ENCODE results near the gene EDAR.

Gene EDAR

DNA sequence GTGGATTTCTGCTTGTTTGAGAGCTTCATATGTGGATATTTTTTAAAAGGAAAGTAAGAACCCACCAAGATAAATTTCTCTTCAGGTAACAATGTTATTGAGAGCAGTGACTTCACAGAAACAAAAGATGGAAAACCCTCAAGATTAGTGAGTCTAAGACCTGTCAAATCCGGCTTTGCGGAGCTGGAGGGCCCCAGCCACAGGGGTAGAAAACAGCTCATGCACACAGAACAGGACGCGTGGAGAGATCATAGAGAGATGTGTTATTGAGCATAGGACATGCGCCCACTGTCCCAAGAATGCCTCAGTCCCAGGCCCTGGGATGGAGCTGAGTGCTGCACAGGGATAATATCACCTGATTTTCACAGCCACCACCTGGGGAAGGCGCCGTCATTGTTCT is 21.3 kb downstream of the EDAR start:
- DNase-seq (ENCODE audit: low read depth) = no peak

DNA sequence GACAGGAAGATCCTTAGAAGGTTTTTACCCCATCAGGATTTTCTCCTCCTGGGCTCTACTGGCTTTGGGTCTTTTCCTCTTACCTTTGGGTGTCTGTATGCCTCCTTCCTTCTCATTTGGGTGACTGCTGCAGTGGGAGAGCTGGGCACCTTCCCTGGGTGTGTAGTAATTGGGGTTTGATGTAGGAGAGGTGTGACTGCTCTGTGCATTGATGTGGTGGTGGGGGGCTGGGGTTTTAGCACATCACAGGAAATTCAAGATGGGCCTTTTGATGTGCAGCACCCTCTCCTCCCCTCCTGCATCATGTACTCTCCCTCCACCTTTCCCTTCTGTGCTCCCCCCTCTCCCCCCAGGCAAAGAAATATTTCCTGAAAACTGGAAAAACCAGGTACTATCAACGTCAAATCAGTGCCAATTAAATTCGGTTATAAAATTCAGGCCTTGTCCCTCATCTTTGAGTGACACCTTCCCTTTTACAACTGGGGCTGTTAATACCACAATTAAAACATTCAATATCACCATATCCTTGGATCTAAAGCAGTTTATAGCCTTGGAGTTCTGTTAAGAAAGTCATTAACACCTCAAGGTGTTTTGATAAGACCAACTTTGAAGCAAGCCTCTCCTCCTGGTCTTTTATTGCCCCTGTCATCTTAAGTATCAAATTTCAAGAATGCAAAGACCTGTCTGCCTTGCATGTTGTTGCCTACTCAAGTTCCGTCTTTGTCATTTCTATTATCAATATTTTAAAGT is 23.3 kb downstream of the EDAR start:
- DNase-seq (ENCODE audit: low read depth) = no peak

DNA sequence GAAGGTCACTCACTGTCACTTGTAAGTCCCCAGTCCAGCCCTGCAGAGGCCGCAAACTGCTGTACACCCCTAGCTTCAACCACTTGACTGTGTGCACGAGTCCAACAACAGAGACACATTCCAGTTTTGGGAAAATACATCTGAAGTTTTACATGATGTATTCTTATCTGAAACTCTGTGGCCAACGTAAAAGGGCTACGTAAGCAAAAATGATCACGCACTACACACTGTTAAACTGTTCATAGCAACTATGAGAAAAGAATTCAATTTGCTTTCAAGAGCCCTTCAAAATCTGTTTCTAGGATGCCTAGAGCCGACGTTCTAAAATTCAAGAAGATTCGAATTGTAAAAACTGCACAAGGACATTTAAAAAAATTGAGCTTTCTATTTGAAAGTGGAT is 26.0 kb downstream of the EDAR start:
- DNase-seq (ENCODE audit: low read depth) = no peak

DNA sequence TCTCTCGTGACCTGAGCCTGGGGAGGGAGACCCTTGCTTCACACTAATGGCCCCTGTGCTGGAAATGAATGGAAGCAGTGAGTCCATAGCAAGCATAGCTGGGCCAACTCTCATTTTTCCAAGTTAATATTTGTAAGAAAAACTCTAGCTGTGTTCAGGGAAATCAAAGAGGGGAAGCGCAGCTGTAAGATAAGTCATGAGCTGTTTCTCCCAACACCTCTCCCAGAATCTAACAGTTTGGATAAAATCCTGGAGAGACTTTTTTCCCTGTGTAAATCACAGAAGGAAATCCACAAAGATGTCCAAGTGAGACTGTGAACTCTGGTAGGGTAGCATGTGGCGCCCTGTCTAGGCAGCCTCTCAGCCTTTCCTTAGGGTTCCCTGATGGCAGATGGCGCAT is 27.2 kb downstream of the EDAR start:
- DNase-seq (ENCODE audit: low read depth) = no peak

DNA sequence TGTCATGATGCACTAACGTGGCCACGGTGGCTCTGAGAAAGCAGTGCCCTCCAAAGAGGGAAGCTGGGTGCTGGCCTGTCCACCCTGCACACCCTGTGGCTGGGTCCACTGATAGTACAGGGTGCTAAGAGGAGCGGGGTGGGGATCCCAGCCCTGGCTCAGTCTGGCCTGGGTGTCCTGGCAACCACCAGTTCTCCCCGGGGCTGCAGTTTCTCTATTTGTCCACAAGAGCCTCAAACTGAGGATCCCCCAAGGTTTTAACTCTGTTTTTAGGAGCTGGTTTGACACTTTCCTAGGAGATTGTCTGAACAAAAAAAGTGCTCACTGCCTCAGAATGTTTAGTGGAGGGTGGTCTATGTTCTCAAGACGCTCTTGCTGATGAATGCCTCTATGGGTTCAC is 29.0 kb downstream of the EDAR start:
- DNase-seq (ENCODE audit: low read depth) = peak; percentile 6

DNA sequence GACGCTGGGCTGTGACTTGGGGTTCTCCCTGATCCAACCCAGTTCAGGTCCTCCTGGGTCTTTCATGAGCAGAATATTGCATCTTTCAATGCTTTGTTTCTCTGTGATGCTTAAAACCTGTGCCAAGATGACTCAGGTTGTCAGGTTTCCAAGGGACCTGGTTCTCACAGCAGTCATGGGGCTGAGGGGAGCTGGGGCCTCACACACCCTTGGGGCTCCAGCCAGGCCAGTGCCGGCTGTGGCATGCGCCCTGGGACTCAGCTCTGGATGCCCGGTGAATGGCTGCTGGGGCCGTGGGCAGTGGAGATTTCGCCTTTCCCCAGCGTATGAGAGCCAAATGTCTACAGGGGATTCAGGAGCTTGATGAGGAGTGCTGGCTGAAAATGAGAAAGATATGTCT is 29.6 kb downstream of the EDAR start:
- DNase-seq (ENCODE audit: low read depth) = no peak

DNA sequence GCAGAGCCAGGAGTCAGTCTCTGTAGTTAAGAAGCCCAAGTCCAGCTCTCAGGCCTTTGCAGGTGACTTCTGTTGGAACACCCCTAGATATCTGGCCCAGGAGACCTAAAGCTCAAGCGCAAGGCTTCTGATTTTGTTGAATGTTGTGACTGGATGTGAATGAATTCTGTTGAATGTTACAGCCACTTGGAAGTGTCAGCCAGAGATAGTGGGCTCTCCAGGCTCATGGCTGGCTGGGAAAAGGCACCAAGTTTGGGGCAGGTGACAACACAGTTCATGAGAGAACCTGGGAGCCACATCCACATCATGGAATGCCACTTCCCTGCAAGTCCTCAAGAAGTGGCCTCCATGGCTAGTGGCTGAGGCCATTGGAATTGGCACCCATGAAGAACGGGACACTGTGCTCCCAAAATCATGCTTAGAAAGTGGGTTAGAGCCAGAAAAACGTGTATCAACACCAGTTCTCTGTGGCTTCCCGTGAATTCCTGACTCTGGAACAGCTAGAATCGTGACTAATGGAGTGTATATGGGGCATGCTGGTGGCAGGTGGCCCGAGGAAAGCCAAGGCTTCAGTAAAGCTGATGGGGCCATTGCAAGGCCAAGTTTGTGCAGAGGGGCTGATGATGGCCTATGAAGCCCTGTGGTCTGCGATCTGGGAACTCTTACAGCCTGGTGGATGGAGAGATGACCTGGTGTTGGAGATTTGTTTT is 30.2 kb downstream of the EDAR start:
- DNase-seq (ENCODE audit: low read depth) = no peak

DNA sequence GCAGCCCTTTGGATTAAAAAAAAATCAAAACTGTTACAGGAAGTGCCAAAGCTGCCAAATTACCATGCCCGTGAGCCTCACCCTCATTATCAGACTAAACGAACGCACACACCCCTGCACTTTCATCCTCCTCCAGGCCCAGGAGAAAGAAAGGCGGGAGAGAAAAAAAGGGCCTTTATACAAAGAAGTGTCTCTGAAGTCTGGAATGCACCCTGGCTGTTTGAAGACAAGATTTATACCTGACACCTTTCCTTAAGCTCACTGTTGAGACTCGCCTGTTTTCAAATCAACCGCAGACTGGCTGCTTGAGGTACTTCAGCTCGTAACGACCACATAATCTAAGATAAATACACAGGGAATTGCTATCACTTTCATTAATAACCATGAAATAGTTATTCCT is 31.0 kb downstream of the EDAR start:
- no peak for DNase-seq (ENCODE audit: low read depth)

DNA sequence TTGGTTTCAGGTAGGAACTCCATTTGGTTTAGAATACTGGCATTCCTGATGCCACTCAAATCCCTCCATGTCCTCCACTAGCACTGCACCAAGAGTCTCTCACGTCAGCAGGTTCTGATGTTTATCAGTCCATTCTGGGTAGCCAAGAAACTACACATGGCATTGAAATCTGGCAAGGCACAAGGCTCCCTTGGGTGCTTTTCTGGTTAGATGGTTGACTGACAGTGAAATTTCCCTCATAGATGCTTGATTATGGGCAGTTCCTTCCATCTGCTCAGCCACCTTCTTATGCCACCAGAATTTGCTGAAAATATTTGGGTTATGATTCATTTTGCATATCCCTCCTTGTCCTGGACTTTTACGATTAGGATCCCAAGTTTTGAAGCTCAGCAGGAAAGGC is 32.6 kb downstream of the EDAR start:
- no peak for DNase-seq (ENCODE audit: low read depth)

DNA sequence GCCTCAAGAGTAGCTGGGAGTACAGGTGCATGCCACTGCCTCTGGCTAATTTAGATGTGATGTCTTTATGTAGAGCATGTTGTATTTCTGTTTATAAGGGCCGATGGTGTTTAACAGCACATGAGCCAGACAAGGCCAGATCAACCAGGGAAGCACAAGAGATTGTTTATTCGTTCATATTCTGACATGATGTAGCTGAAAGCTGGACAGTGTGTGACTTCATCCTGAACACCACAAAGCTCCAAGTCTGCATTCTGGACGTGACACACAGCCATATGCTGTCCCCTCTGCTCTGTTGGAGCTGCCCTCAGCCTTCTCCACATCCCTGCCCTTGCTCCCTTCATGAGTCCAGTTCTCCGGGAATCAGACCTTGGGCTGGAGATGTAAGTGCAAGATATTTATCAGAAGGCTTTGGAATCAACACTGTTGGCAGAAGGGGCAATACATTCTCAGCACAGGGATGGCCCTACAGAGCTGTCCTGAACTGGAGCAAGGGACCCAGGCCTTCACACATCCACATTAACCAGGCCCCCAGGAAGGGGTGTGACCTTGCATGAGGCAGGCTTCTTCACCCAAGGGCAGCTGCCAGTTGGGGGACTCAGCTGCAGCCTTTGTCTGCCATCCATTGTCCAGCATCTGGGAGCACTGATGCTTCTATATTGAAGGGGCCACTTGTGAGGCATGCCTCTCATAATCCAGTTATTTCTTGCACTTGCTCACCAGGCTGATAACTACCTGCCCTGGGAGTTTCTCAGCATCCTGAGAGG is 38.5 kb downstream of the EDAR start:
- no peak for DNase-seq (ENCODE audit: low read depth)

DNA sequence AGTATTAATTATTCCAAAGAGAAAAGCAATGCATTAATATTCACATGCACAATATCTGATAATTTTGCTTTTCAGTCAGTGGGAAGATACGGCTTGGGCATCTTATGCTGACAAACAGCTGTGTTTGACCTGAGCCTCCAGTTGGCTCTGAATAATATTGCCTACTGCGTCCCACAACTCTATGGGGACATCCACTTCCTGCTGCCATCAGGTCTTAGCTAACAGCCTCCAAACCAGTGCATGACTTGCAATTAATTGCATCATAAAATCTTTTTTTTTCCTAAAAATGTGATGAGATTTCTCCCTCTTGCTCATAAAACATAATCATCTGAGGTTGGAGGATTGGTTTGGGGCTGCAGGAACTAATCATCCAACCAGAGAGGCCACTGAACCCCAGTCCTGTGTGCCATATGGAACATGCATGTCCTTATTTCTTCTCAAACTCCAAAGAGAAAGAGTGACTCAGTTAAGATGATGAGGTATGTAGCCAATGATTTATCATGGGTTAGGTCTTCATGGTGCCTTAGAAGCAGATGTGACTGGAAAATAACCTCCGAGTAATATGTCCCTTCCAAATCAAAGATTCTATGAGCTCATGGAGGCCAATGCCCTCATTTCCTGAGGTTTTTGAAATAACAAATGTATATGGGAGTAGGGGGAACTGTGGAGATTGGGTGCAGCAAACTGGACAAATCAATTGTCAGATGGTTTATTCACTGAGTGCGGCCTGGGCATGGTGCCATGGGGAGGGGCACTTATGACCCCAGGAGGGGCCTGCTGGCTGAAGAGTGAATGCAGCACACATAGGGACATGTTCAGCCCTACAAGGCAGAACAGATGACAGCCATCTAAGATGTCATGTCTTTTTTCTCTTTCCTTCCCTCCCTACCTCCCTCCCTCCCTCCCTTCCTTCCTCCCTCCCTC is 39.4 kb downstream of the EDAR start:
- no peak for DNase-seq (ENCODE audit: low read depth)

DNA sequence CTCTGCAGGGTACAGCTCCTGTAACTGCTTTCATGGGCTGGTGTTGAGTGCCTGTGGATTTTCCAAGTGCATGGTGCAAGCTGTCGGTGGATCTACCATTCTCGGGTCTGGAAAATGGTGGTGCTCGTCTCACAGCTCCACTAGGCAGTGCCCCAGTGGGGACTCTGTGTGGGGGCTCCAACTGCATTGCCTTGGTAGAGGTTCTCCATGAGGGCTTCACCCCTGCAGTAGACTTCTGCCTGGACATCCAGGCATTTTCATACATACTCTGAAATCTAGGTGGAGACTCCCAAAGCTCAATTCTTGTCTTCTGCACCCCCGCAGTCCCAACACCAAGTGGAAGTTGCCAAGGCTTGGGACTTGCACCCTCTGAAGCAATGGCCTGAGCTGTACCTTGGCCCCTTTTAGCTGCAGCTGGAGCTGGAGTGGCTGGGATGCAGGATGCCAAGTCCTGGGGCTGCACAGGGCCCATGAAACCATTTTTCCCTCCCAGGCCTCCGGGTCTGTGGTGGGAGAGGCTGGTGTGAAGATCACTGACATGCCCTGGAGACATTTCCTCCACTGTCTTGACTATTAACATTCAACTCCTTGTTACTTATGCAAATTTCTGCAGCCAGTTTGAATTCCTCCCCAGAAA is 41.6 kb downstream of the EDAR start:
- no peak for DNase-seq (ENCODE audit: low read depth)

DNA sequence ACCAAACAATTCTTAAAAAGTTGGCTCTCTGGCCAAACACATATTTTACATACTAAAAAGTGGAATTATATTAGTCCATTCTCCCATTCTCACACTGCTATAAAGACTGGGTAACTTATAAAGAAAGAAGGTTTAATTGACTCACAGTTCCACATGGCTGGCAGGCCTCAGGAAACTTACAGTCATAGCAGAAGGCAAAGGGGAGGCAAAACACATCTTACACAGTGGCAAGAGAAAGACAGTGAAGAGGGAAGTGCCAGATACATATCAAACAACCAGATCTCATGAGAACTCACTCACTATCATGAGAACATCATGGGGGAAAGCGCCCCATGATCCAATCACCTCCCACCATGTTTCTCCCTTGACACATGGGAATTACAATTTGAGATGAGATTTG is 42.6 kb downstream of the EDAR start:
- DNase-seq (ENCODE audit: low read depth) = no peak

DNA sequence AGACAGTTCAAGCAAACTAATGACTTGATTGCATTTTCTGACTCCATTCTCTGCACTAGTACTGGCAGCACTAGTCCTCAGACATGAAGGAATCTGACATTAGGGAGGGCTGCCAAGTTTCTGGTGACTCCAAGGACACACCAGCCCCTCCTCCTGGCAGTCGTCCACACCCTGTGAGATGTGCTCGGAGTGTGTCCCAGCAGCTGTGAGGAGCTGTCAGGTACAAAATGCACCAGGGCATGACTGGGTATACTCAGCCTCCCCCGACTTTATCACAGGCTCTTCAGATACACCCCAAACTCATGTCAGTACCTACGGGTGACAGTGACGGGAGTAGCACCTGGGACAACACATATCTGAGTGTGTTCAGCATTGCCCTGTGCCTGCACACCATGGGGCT is 43.1 kb downstream of the EDAR start:
- DNase-seq (ENCODE audit: low read depth) = no peak

DNA sequence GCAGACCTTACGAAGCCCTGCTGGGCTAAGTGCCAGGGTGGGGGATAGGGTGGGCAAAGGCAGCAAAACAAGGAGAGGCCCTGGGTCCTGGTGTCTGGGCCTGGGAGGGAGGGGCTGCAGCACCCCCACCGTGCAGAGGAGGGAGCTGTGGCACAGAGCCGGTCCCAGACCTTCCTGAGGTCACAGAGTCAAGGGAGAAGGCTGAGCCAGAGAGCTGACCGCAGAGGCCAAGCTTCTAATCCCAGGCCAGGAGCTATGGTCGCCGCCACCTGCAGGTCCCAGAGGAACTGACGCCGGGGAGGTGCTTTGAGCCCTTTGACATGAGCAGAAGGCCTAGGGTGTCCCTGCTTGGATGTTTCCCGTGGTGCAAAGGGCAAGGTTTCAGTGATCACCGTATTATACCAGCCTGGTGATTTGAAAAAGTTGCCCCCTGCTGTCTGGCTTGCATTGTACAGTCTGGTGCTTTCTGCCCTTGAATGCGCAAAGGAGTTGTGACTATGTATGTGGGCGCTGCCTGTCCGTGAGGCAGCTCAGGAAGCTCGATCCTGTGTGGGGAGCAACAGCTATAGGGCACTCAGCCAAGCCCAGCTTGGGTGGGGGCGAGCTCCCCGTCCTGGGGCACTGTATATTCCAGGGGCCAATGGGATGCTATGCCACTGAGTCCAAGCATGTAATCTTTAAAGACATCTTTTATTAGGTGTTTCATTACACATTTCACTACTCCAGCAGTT is 44.3 kb downstream of the EDAR start:
- no peak for DNase-seq (ENCODE audit: low read depth)

DNA sequence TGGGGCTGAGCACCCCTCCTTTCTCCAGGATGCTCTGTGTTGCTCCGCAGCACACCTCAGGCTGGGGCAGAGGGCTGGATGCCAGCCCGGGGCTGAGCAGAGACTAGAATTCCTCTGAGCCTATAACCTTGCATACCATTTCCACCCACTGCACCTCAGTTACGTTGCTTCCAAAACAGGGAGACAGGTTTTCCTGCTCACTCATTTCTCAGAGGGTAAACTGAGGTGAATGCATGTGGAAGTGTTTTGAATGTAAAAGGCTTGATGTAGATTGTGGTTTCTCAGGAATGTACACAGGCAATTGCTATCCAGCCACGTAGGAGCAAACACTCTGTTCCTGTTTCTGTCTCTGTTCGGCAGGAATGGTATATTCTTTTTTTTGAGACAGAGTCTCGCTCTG is 45.3 kb downstream of the EDAR start:
- DNase-seq (ENCODE audit: low read depth) = peak; percentile 62

DNA sequence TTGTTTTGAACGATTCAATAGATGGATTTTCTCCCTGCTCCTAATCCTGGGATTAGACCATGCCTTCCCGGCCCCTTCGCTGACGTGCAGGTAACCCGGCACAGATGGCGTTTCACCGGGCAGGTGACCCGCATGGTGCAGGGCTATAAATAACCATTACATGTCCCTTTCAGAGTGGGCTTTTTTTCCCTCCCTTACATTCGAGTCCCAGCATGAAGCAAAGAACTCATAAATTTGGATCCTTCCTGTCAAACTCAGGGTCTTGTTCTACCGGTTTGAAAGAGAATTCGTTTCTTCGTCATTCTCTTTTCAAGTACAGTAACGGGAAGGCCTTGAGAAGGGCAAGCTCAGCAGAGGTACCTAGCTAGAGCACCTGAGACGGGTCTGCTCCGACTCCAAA is 46.1 kb downstream of the EDAR start:
- DNase-seq (ENCODE audit: low read depth) = no peak

DNA sequence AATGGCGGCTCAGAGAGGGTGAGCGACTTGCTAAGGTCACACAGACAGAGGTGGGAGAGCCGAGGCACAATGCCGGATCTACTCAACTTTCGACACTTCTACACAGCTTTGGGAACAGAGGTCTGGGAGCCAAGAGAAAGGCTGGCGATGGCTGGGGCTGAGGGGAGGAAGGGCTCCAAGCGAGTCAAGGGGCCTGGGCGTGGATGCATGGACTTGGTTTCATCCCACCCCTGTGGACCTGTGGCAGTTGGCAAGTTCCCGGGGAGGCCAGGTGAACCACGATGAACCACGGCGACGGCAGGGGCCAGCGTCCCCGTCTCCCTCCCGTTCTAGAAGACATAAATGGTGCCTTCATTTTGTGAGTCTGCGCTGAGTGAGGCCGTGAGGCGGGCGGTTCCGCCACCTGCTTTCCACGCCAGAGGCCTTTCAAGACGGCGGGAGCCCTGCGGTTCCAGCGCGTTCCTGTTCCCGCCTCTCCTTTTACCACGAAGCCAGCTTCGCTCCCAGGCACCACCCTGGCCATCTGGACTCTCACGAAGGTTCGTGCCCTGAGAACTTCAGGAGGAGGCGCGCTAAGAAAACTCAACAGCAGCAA is 46.7 kb downstream of the EDAR start:
- no peak for DNase-seq (ENCODE audit: low read depth)

DNA sequence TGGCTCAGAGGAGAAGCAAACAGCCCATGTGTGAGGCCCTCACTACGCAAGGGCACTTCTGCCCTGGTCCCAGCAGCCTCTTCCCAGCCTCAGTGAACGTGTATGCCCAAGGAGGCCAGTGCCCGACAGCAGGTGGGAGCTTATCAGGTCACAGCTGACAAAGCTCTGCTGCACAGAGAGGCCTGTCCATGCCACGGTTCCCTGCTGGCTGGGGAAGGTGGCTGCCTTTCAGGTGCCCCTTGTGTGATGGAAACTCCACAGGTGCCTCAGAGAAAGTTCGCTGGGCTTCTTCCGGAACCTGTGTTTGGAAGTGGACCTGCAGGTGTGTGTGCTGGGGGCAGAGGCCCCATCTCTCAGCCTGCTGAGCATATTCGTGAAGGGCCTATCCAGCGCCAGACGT is 47.3 kb downstream of the EDAR start:
- DNase-seq (ENCODE audit: low read depth) = no peak

DNA sequence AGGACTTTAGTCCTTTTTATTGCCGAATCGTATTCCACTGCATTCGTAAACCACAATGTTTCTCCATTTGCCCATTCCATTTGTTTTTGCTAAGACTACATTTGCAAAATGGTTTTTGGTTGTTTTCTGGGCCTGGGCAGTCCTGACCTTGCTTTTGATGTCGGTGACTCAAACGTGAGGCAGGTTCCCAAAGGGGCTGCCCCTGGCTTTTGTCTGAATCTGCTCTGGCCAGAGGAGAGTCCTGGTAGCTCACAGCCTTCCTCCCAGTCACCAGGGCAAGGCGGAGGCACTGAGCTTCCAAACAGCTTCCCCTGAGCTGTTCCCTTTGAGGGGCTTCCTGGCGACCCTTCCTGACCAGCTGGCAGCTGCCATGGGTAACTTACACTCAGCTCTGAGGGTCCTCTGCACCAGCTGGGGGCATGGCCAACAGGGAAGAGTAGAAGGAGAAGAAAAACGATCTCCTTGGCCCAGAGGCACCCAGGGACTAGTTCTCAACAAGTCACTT is 47.8 kb downstream of the EDAR start:
- DNase-seq (ENCODE audit: low read depth) = no peak

All from iris pigment epithelial cell (primary cell).